SU-DHL-6 (cell line): ENCODE data around the gene GMFB.

Experiments
- H2AFZ ChIP-seq: fragments of 200-600 bp; sonication (generic); 2 replicates; pipeline ENCODE4 v1.6.1; 2014; ENCODE audit warnings: low read depth, mild to moderate bottlenecking, moderate library complexity, mixed read lengths, antibody characterized with exemption, low read length; ENCODE audit not compliant: severe bottlenecking
- H3F3A ChIP-seq: fragments of 200-600 bp; shearing (Covaris generic); 2 replicates; pipeline ENCODE4 v1.6.0; 2016; ENCODE audit warnings: antibody characterized with exemption, mild to moderate bottlenecking; ENCODE audit not compliant: insufficient read depth
- H3K27ac ChIP-seq: fragments of 200-600 bp; sonication (generic); 2 replicates; pipeline ENCODE4 v1.5.1; 2016; ENCODE audit warnings: low read depth, mild to moderate bottlenecking, low read length, moderate library complexity, mixed read lengths
- H3K27me3 ChIP-seq: fragments of 200-600 bp; sonication (generic), shearing (Covaris generic); 2 replicates; pipeline ENCODE4 v1.6.0; 2014; ENCODE audit warnings: mild to moderate bottlenecking, low read length
- H3K36me3 ChIP-seq: fragments of 200-600 bp; sonication (generic); 2 replicates; pipeline ENCODE4 v1.6.1; 2014; ENCODE audit warnings: mild to moderate bottlenecking, low read length, mixed read lengths
- H3K4me2 ChIP-seq: fragments of 300-600, 200-600 bp; shearing (Covaris generic), sonication (generic); 2 replicates; pipeline ENCODE4 v1.6.0; 2014; ENCODE audit warnings: low read length, low read depth, mild to moderate bottlenecking; ENCODE audit not compliant: poor library complexity, severe bottlenecking
- H3K4me3 ChIP-seq: fragments of 200-600 bp; sonication (generic); 2 replicates; pipeline ENCODE4 v1.5.1; 2014; ENCODE audit warnings: antibody characterized with exemption, low read length, mild to moderate bottlenecking, mixed read lengths; ENCODE audit not compliant: insufficient read depth, poor library complexity, severe bottlenecking
- H3K79me2 ChIP-seq: fragments of 200-600 bp; sonication (generic); 2 replicates; pipeline ENCODE4 v1.6.1; 2014; ENCODE audit warnings: mild to moderate bottlenecking, low read length, moderate library complexity; ENCODE audit not compliant: insufficient read depth
- H3K9ac ChIP-seq: fragments of 200-600 bp; sonication (generic); 2 replicates; pipeline ENCODE4 v1.7.0; 2014; ENCODE audit warnings: mild to moderate bottlenecking, low read length
- H3K9me2 ChIP-seq: fragments of 200-600 bp; sonication (generic); replicated peaks from 2 replicates; pipeline ENCODE4 v1.6.1; 2014; ENCODE audit warnings: low read length; ENCODE audit not compliant: insufficient read depth
- H3K9me3 ChIP-seq: fragments of 200-600 bp; sonication (generic); 2 replicates; pipeline ENCODE4 v1.6.1; 2014; ENCODE audit warnings: low read length, mixed read lengths; ENCODE audit not compliant: insufficient read depth
- H4K20me1 ChIP-seq: fragments of 200-600 bp; sonication (generic); 2 replicates; pipeline ENCODE4 v1.6.1; 2014; ENCODE audit warnings: low read depth, mild to moderate bottlenecking, antibody characterized with exemption, low read length, moderate library complexity, mixed read lengths
- CTCF ChIP-seq: fragments of 200-600 bp; sonication (generic); IDR thresholded peaks from one replicate; pipeline ENCODE4 v1.5.1; 2017; ENCODE audit warnings: antibody characterized with exemption, mild to moderate bottlenecking, low read length, moderate library complexity; ENCODE audit not compliant: insufficient read depth, poor library complexity, severe bottlenecking
- EZH2phosphoT487 ChIP-seq: fragments of 200-600 bp; sonication (generic), shearing (Covaris generic); conservative IDR thresholded peaks from 2 replicates; pipeline ENCODE4 v1.6.1; 2018; ENCODE audit warnings: mild to moderate bottlenecking, antibody characterized with exemption, low read length, moderate library complexity, mixed read lengths

GMFB gene

GRCh38 chr14:54509546-54510501, 21.0 kb upstream of the GMFB start, which contains the start of gene CGRRF1:
Gene CGRRF1, plus strand, starts transcription at chr14:54509906. Its CDS starts 54 bp downstream, at chr14:54509960.
- H3K79me2 ChIP-seq = peaks cover 19% of the 10 kb centered on the region; the same call in 1 of the 2 replicates

GRCh38 chr14:54503486-54503885, 14.7 kb upstream of the GMFB start:
- no peaks in the 10 kb centered on the region for H3K9me3 ChIP-seq
- H3K9me2 ChIP-seq = no peaks in the 10 kb centered on the region
- no peak overlapping the region for H3K4me2 ChIP-seq
- no peaks in the 10 kb centered on the region for H4K20me1 ChIP-seq
- TF ChIP-seq CTCF = no peak
- no peak for TF ChIP-seq EZH2phosphoT487
- H3K36me3 ChIP-seq = no peaks in the 10 kb centered on the region
- no peak overlapping the region for H3K9ac ChIP-seq
- no peak overlapping the region for H3K4me3 ChIP-seq
- no peaks in the 10 kb centered on the region for H3K79me2 ChIP-seq
- no peak overlapping the region for H2AFZ ChIP-seq
- no peaks in the 10 kb centered on the region for H3F3A ChIP-seq
- H3K27me3 ChIP-seq = no peaks in the 10 kb centered on the region
- no peak overlapping the region for H3K27ac ChIP-seq

More at GRCh38 chr14:54509546-54510501, 21.0 kb upstream of the GMFB start, which contains the start of gene CGRRF1:
- Histone ChIP-seq H3K9me2 (no peaks in the 10 kb centered on the region), H3K9ac (peak within 1 kb of the TSS; percentile 77), H3K27ac (no peak within 1 kb of the TSS), H3K4me2 (peak within 1 kb of the TSS; percentile 91), H3K4me3 (peak within 1 kb of the TSS; percentile 74), H3K36me3 (no peaks in the 10 kb centered on the region), H3K9me3 (no peaks in the 10 kb centered on the region), H3F3A (no peaks in the 10 kb centered on the region), H3K27me3 (no peaks in the 10 kb centered on the region), H4K20me1 (no peaks in the 10 kb centered on the region), H2AFZ (peak within 1 kb of the TSS; percentile 99)
- TF ChIP-seq CTCF = no peak
- no peak for TF ChIP-seq EZH2phosphoT487

- Histone ChIP-seq H3K9ac (no peak overlapping the region), H4K20me1 (no peaks in the 10 kb centered on the region), H3K4me3 (no peak overlapping the region), H3K79me2 (no peaks in the 10 kb centered on the region), H3K27ac (no peak overlapping the region), H3F3A (no peaks in the 10 kb centered on the region), H3K27me3 (no peaks in the 10 kb centered on the region), H3K9me3 (no peaks in the 10 kb centered on the region), H3K9me2 (no peaks in the 10 kb centered on the region), H3K36me3 (no peaks in the 10 kb centered on the region), H3K4me2 (no peak overlapping the region), H2AFZ (no peak overlapping the region)
- no peak for TF ChIP-seq EZH2phosphoT487
- no peak for TF ChIP-seq CTCF
These were observed 13.8 kb upstream of the GMFB start for GRCh38 chr14:54502602-54503001.
